ENCODE data around the gene NKTR.
A peak's percentile ranks its signal among the peaks of the same experiment; 100 is the strongest.
"Not testable (repeated sequence)": the region's sequence is repeated elsewhere in the genome, so short reads cannot be mapped to it uniquely, and the experiment has no call there.

Gene NKTR

DNA sequence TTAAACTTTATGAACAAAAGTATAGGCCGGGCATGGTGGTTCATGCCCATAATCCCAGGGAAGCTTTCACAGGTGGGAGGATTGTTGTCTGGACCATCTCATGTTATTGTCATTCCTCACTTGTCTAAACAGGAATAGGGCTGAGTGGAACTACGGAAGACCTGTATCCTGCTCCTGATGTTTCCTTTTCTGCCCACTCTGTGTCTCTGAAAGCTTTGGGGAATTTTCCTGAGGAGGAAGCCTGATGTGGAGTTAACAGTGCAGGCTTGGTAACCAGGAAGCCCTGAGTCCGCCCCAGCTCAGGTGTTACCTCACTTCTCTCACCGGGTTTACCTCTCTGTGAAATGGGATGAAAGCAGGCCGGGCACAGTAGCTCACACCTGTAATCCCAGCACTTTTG, 11.9 kb upstream of the NKTR start:
- peaks cover 10% of the 10 kb centered on the region for H3K4me1 Mint-ChIP-seq
- H3K36me3 Mint-ChIP-seq, result peaks cover 36% of the 10 kb centered on the region
- ATAC-seq (no peak), DNase-seq (ENCODE audit: low spot score in 2 of 2) (no peak)
- H3K4me3 Mint-ChIP-seq, result no peak overlapping the region
- H3K9me3 Mint-ChIP-seq, result no peaks in the 10 kb centered on the region
- no peak overlapping the region for H3K27ac Mint-ChIP-seq

DNA sequence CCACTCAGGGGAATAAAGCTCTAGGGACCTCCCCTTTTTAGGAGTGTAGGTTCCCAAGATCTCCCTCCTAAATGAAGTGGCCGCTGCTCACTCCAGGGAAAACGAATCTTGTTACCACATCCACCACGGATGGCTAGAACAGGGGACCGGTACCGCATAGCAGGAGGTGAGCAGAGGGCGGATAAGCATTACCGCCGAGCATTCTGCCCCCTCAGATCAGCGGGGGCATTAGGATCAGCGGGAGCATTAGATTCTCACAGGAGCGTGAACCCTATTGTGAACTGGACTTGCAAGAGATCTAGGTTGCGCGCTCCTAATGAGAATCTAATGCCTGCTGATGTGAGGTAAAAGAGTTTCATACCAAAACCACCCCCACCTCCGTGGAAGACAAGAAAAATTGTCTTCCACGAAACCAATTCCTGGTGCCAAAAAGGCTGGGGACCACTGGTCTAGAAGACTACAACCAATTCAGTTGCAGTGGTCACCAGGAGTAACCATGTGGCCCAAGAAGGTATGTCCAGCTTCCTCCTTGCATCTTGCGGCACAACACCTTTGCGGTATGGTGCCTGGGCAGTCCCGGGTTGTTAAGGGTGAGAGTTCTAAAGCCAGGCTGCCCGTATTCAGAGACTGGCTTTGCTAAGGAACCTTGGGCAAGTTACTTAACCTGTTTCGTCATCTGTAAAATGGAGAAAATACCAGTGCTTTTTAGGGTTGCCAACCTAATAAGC, 10.9 kb upstream of the NKTR start:
- DNase-seq (ENCODE audit: low spot score in 2 of 2) (no peak), ATAC-seq (no peak)
- Mint-ChIP-seq H3K36me3 (peaks cover 45% of the 10 kb centered on the region), H3K4me3 (peak overlapping the region; percentile 85), H3K27ac (peak overlapping the region; percentile 93), H3K4me1 (peaks cover 17% of the 10 kb centered on the region), H3K9me3 (no peaks in the 10 kb centered on the region)

DNA sequence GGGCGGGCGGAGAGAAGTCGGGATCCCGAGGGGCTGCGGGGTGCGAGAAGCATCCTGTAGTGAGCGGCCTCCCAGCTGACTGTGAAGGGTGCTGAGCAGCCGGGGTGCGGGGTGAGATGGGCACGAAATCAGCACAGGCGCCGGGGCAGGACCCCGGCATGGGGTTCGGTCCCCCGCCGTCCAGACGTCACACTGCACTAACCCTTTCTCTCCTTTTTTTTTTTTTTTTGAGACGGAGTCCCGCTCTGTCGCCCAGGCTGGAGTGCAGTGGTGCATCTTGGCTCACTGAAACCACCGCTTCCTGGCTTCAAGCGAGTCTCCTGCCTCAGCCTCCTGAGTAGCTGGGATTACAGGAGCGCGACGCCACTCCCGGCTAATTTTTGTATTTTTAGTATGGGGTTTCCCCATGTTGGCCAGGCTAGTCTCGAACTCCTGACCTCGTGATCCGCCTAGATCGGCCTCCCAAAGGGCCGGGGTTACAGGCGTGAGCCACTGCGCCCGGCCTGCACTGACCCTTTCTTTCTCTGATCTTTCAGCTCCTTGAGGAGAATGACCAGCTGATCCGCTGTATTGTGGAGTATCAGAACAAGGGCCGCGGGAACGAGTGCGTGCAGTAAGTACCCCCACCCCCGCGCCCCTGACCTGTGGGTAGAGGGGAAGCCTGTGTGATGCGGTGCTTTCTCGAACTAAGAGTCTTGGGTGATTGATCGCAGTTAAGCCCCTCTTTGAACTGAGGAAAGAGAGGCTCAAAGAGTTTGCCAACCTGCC, 9.3 kb upstream of the NKTR start:
- Mint-ChIP-seq H3K27ac (peak overlapping the region; percentile 93), H3K4me3 (peak overlapping the region; percentile 85), H3K9me3 (no peaks in the 10 kb centered on the region), H3K4me1 (peaks cover 17% of the 10 kb centered on the region), H3K36me3 (peaks cover 61% of the 10 kb centered on the region)
- no peak for DNase-seq (ENCODE audit: low spot score in 2 of 2)
- ATAC-seq, result no peak

DNA sequence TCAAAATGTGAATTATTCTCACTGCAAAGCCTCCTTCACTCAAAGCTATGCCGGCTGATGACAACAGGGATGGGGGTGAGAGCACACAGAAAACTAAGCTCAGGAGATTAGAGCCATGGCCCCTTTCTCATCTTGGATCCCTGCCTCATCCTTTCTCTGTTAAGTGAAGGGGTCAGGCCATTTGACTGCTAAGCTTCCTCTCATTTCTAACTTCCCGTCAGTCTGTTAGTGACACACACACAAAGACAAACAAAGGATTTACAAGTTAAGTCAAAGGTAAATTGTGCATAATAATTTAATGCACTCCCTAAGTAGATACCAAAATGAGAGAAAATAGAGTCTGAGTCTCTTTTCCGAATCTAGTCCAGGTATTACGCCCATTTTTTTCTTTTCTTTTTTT, 8.7 kb upstream of the NKTR start:
- Mint-ChIP-seq H3K4me1 (peaks cover 17% of the 10 kb centered on the region), H3K36me3 (peaks cover 65% of the 10 kb centered on the region)

DNA sequence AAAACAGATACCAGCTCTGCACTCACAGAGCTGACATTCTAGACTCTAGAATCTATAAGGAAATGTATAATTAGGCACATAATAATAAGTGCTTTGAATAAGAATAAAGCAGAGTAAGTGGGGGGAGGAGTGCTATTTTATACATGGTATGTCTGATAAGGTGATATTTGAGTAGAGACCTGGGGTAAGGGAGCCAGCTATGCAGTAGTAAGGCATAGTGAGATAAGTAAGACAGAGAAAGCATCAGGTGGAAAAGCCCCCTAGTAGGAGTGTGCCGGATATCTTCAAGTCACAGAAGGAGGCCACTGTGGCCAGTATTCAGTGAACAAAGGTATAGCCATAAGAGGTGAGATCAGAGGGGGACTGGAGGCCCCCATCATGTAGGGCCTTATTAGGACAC, 6.9 kb upstream of the NKTR start:
- no peak overlapping the region for H3K27ac Mint-ChIP-seq
- no peak overlapping the region for H3K4me3 Mint-ChIP-seq
- H3K4me1 Mint-ChIP-seq, result peaks cover 21% of the 10 kb centered on the region
- DNase-seq (ENCODE audit: low spot score in 2 of 2) (no peak), ATAC-seq (no peak)
- H3K36me3 Mint-ChIP-seq, result peaks cover 76% of the 10 kb centered on the region
- H3K9me3 Mint-ChIP-seq, result no peaks in the 10 kb centered on the region

More for the DNA sequence above, 8.7 kb upstream of the NKTR start:
- Mint-ChIP-seq H3K9me3 (no peaks in the 10 kb centered on the region), H3K4me3 (peak overlapping the region; percentile 85), H3K27ac (peak overlapping the region; percentile 93)
- ATAC-seq (no peak), DNase-seq (ENCODE audit: low spot score in 2 of 2) (no peak)

DNA sequence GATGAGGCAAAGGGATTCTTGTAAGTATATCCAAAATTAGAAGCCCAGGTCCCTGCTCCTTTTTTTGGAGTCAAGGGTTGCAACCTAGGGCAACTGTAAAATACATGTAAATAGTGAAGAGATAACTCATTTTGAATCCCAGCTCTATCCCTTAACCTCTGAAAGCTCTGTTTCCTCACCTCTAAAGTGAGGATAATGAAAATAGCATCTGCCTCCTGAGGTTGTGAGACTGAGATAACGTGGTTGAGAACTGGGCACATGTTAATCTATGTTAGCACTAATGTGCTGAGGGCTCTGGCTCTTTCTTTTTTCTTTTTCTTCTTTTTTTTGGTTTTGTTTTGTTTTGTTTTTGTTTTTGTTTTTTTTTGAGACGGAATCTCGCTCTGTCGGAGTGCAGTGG, 4.8 kb upstream of the NKTR start:
- ATAC-seq, result no peak
- no peaks in the 10 kb centered on the region for H3K9me3 Mint-ChIP-seq
- H3K4me1 Mint-ChIP-seq, result peaks cover 23% of the 10 kb centered on the region
- H3K4me3 Mint-ChIP-seq, result no peak overlapping the region
- no peak for DNase-seq (ENCODE audit: low spot score in 2 of 2)
- H3K36me3 Mint-ChIP-seq, result peaks cover 87% of the 10 kb centered on the region
- no peak overlapping the region for H3K27ac Mint-ChIP-seq

DNA sequence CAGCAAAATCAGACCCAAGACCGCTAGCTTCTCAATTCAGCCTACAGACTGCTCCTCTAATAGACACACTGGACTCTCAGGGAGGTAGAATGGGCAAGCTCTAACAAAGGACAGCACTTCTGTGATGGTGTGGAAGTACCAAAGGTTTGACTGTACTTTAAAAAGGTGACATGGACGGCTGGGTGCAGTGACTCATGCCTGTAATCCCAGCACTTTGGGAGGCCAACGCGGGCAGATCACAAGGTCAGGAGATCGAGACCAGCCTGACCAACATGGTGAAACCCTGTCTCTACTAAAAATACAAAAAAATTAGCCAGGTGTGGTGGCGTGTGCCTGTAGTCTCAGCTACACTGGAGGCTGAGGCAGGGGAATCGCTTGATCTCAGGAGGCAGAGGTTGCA, 3.4 kb upstream of the NKTR start:
- peaks cover 87% of the 10 kb centered on the region for H3K36me3 Mint-ChIP-seq
- H3K27ac Mint-ChIP-seq, result not testable (repeated sequence)

DNA sequence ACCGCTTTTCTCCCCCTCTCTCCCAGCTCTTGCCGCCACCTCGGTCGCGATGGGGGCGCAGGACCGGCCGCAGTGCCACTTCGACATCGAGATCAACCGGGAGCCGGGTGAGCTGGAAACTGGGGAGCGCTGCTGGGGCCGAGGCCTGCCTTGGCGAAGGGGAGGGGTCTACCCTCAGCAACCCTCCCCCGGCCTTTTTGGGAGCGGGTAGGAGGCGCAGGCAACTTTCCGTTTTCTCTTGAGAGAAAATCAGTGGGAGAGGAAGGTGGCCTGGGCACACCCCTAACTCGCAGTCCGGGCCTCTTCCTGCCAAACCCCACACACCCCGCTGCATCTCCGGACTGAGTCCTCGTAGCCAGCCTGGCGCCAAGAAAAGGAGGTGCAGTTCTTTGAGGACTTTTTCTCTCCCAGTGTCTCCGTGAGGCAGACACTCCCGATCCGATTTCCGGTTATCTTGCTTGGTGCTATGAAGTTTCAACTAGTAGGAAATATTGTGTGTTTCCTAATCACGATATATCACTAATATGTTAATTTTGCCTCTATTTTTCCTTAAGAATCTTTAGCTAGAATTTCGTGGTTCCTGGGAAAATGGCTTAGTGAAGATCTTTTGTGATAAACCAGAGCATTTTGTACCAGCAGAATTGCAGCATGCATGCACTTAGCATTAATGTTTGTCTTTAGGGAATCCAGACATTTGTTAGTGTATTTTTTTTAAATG, 631 bp downstream of the NKTR start:
- peaks cover 81% of the 10 kb centered on the region for H3K36me3 Mint-ChIP-seq
- H3K9me3 Mint-ChIP-seq, result no peaks in the 10 kb centered on the region
- ATAC-seq, result peak; percentile 64
- H3K4me1 Mint-ChIP-seq, result peaks cover 39% of the 10 kb centered on the region
- peak in 1 of 2 donors; percentile 86 for DNase-seq (ENCODE audit: low spot score in 2 of 2)
- peak overlapping the region; percentile 95 for H3K27ac Mint-ChIP-seq
- peak overlapping the region; percentile 88 for H3K4me3 Mint-ChIP-seq

More for the DNA sequence above, 3.4 kb upstream of the NKTR start:
- peaks cover 26% of the 10 kb centered on the region for H3K4me1 Mint-ChIP-seq
- ATAC-seq, H3K9me3 Mint-ChIP-seq, H3K4me3 Mint-ChIP-seq: not testable (repeated sequence)
- peak in 1 of 2 donors; percentile 44 for DNase-seq (ENCODE audit: low spot score in 2 of 2)

DNA sequence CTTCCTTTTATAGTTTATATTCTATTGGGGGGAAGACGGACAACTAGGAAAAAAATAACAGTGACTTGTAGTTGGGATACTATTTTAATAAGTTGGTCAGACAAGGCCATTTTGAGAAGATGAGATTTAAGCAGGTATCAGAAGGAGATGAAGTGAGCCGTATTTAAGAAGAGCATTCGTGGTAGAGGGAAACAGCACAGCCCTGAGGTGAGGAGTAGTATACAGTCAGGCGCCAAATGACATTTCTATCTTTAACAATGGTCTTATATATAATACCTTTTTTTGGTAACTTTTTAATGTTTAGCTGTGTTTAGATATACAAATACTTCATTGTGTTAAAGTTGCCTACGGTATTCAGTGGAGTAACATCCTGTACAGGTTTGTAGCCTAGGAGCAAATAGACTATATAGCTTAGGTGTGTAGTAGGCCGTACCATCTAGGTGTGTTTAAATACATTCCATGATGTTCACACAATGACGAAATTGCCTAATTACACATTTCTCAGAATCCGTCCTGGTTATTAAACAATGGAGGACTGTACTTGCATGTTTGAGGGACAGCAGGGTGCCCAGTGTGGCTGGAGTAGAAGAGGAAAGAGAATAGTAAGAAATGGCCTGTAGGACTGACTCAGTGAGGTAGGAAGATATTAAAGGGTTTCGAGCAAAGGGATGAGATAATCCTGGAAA, 1.6 kb downstream of the NKTR start:
- Mint-ChIP-seq H3K36me3 (peaks cover 83% of the 10 kb centered on the region), H3K9me3 (no peaks in the 10 kb centered on the region), H3K4me1 (peaks cover 39% of the 10 kb centered on the region), H3K27ac (peak overlapping the region; percentile 95), H3K4me3 (peak overlapping the region; percentile 88)
- DNase-seq (ENCODE audit: low spot score in 2 of 2) (no peak), ATAC-seq (no peak)

DNA sequence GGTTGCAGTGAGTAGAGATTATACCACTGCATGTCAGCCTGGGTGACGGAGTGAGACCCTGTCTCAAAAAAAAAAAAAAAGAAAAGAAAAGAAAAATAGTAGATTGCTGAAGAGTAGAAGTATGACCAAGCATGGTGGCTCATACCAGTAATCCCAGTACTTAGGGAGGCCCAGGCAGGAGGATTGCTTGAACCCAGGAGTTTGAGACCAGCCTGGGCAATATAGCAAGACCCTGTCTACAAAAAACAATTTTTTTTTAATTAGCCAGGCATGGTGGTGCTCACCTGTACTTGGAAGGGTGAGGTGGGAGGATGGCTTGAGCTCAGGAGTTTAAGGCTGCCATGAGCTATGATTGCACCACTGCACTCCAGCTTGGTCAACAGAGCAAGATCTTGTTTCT, 2.5 kb downstream of the NKTR start:
- no peaks in the 10 kb centered on the region for H3K9me3 Mint-ChIP-seq
- peaks cover 84% of the 10 kb centered on the region for H3K36me3 Mint-ChIP-seq
- H3K4me1 Mint-ChIP-seq, result peaks cover 46% of the 10 kb centered on the region
- ATAC-seq (no peak), DNase-seq (ENCODE audit: low spot score in 2 of 2) (no peak)
- peak overlapping the region; percentile 88 for H3K4me3 Mint-ChIP-seq
- H3K27ac Mint-ChIP-seq, result no peak overlapping the region

DNA sequence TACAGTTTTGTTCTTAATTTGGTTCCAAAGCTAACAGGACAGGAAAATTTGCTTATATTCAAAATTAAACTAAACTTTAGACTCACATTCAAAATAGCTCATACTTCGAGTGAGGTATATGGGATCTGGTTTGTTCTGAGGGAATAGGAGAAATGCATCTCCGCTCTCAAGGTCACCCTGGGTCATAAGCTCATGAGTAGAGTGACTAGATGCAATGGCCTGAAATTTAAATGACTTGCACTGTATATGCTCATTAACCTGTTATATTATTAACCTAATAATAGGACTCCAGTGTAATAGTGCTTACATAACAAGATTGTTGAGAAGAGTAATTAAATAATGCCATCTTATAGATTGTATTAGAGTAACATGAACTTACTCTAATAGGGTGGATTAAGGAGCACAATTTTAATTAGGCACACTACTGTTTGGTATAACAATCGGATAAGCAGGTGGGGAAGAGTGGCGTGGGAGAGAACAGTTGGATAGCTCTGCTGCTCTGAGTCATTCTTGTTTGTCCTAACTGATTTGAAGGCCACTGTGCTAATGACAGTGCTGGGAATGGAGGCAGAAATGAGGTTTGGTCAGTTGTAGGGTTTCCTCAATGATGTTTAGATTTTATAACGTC, 5.2 kb downstream of the NKTR start:
- ATAC-seq, result no peak
- H3K4me3 Mint-ChIP-seq, result no peak overlapping the region
- H3K36me3 Mint-ChIP-seq, result peaks cover 94% of the 10 kb centered on the region
- H3K9me3 Mint-ChIP-seq, result no peaks in the 10 kb centered on the region
- H3K4me1 Mint-ChIP-seq, result peaks cover 57% of the 10 kb centered on the region
- DNase-seq (ENCODE audit: low spot score in 2 of 2), result no peak
- no peak overlapping the region for H3K27ac Mint-ChIP-seq

DNA sequence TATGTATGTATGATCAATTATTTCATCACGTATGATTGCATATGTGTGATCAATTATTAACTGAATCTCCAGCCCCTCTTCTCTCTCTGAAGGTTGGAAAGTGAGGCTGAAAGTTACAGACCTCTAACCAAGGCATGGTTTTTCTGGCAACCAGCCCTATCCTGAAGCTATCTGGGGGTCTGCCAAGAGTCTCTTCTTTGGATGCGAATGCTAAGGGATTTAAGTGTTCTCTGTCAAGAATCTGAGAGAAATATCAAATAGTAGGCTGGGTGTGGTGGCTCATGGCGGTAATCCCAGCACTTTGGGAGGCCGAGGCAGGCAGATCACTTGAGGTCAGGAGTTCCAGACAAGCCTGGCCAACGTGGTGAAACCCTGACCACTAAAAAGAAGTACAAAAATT, 8.1 kb downstream of the NKTR start:
- ATAC-seq (no peak), DNase-seq (ENCODE audit: low spot score in 2 of 2) (no peak)
- Mint-ChIP-seq H3K4me3 (no peak overlapping the region), H3K9me3 (no peaks in the 10 kb centered on the region), H3K4me1 (peaks cover 68% of the 10 kb centered on the region), H3K36me3 (peaks cover 86% of the 10 kb centered on the region), H3K27ac (peak overlapping the region; percentile 85)

DNA sequence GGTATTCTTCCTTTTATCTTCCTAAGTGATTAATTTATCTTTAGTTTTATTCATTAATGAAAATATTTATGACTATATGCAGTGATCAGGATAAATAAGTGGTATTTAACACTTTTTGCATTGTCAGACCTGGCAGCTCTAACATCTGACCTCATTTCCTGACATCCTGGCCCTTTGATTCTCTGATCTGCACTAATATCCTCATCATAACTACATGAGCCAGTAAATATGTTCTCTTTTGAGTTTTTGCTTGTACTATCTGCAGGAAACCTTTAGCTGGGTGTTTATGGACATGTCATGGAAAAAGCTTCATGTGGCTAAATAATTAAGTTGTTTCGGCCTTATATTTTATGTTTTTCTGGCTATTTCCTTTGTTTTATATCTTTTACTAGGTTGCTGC, 10.5 kb downstream of the NKTR start:
- peaks cover 56% of the 10 kb centered on the region for H3K4me1 Mint-ChIP-seq
- ATAC-seq, result peak; percentile 51
- peaks cover 86% of the 10 kb centered on the region for H3K36me3 Mint-ChIP-seq
- peak overlapping the region; percentile 76 for H3K27ac Mint-ChIP-seq
- no peak for DNase-seq (ENCODE audit: low spot score in 2 of 2)
- no peaks in the 10 kb centered on the region for H3K9me3 Mint-ChIP-seq
- H3K4me3 Mint-ChIP-seq, result peak overlapping the region; percentile 6

DNA sequence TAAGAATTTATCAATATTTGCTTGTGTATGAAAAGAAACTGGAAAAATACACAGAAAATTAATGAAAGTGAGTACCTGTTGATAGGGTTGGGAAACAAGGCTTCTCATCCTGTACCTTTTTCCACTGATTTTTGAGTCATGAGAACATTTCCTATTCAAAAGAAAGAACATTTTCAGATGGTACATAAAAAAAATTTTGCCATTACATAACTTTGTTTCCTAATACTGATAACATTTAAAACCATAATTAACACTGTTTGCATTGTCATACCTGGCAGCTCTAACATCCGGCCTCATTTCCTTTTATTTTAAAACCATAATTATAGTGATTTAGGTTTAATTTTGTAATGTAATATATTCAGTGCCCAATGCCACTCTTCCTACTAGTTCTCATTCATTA, 11.7 kb downstream of the NKTR start:
- Mint-ChIP-seq H3K27ac (peak overlapping the region; percentile 76), H3K9me3 (no peaks in the 10 kb centered on the region), H3K36me3 (peaks cover 84% of the 10 kb centered on the region), H3K4me1 (peaks cover 63% of the 10 kb centered on the region), H3K4me3 (no peak overlapping the region)
- no peak for DNase-seq (ENCODE audit: low spot score in 2 of 2)
- no peak for ATAC-seq

DNA sequence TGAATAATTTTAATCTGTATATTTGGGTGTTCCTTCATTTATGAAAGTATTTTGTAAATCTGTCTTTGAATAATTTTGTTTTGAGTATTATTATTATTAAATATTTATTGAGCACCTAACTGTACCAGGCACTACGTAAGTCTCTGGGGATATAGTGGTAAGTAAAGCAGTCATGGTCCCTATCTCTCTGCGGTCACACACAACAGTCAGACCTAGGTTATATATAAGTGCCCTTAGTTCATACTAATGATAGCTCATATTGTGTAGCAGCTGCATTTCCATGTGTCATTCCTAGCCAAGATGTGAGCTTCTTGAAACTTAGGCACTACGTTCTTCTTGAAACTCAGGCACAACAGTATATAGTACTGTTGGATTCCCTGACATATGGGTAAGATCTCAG, 12.4 kb downstream of the NKTR start:
- ATAC-seq, result no peak

More for the DNA sequence above, 12.4 kb downstream of the NKTR start:
- Mint-ChIP-seq H3K4me1 (peaks cover 57% of the 10 kb centered on the region), H3K36me3 (peaks cover 84% of the 10 kb centered on the region), H3K4me3 (no peak overlapping the region), H3K9me3 (no peaks in the 10 kb centered on the region), H3K27ac (peak overlapping the region; percentile 61)
- DNase-seq (ENCODE audit: low spot score in 2 of 2), result no peak
